ENCODE measurements around the gene UBXN10. TPM values are rescaled to one million over a fixed set of nuclear protein-coding genes. Genes with fewer than 3 reads are reported as not detected.

Gene UBXN10
- polyA plus RNA-seq, 1 donor (not counting 4 experiments of a cell fraction or from before 2014, with no cell fraction given) = 0.05 TPM

DNA sequence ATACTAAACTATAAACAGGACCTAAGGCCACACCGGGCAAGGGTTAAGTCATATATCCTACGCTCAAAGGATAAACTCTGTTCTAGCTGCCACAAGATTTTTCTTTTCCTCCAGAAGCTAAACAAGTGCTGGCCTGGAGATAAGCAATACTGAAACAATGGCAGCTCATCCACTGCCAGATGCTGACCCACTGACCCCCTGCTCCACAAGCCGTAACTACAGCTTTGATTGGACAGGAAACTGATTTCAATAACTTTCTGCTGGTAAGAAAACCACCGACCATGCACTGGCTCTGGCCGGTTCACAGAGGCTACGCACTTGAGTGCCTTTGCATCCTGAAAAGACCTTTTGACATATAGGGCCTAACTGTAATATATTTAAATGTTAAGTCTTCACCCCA, 51.8 kb downstream of the UBXN10 start:
- FAIRE-seq = no peak
- H3K27me3 ChIP-seq (ENCODE audit: control insufficient read depth, extremely low read depth, insufficient read depth, low read length) = peaks cover 4% of the 10 kb centered on the region

DNA sequence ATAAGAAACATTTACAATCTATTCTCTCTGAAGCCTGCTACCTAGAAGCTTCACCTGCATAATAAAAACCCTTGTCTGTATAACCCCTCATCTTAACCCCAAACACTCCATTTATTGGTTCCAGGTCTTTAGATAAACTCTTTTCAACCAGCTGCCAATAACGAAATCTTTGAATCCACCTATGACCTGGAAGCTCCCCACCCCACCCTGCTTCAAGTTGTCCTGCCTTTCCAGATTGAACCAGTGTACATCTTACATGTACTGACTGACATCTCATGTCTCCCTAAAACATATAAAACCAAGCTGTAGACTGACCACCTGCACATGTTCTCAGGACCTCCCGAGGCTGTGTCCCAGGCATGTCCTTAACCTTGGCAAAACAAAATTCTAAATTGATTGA, 54.1 kb downstream of the UBXN10 start:
- Histone ChIP-seq H3K4me2 (ENCODE audit: control insufficient read depth, extremely low read depth, insufficient read depth, low read depth, low read length) (no peak overlapping the region), H3K4me1 (ENCODE audit: control insufficient read depth, extremely low read depth, insufficient read depth, low read length) (no peaks in the 10 kb centered on the region), H3K36me3 (ENCODE audit: control insufficient read depth in 2 of 2, extremely low read depth in 1 of 2, insufficient read depth in 2 of 2, low read length in 2 of 2) (no peaks in the 10 kb centered on the region), H3K9me3 (ENCODE audit: control insufficient read depth, low read depth, low read length) (no peaks in the 10 kb centered on the region), H3K79me2 (ENCODE audit: control insufficient read depth, insufficient read depth, low read length) (no peaks in the 10 kb centered on the region), H3K9ac (ENCODE audit: control insufficient read depth, extremely low read depth, insufficient read depth, low read length) (no peak overlapping the region), H4K20me1 (ENCODE audit: control insufficient read depth, extremely low read depth, insufficient read depth, low read length) (no peaks in the 10 kb centered on the region), H3K27me3 (ENCODE audit: control insufficient read depth, extremely low read depth, insufficient read depth, low read length) (peaks cover 9% of the 10 kb centered on the region), H3K4me3 (ENCODE audit: control insufficient read depth in 2 of 3, extremely low read depth in 1 of 3, insufficient read depth in 2 of 3, low read depth in 1 of 3, low read length in 3 of 3) (no peak overlapping the region), H3K9me1 (ENCODE audit: control insufficient read depth, extremely low read depth, insufficient read depth, low read length) (no peaks in the 10 kb centered on the region), H2AFZ (ENCODE audit: control insufficient read depth, low read length) (no peak overlapping the region), H3K27ac (ENCODE audit: control insufficient read depth, insufficient read depth, low read length) (no peak overlapping the region)
- dilution Hi-C loops (cut with MboI; ENCODE audit: extremely low pct_ligation_motif_present, low sequenced_read_pairs) = no loop called here
- TF ChIP-seq EZH2 (IDR thresholded peaks at IDR 0.05; ENCODE audit: low read length) = no peak
- no peak for DNase-seq (ENCODE audit: low read depth, low spot score)
- FAIRE-seq = no peak

More for the DNA sequence above, 51.8 kb downstream of the UBXN10 start:
- Histone ChIP-seq H3K4me2 (ENCODE audit: control insufficient read depth, extremely low read depth, insufficient read depth, low read depth, low read length) (no peak overlapping the region), H3K9me3 (ENCODE audit: control insufficient read depth, low read depth, low read length) (no peaks in the 10 kb centered on the region), H3K27ac (ENCODE audit: control insufficient read depth, insufficient read depth, low read length) (no peak overlapping the region), H3K4me3 (ENCODE audit: control insufficient read depth in 2 of 3, extremely low read depth in 1 of 3, insufficient read depth in 2 of 3, low read depth in 1 of 3, low read length in 3 of 3) (no peak overlapping the region), H3K9ac (ENCODE audit: control insufficient read depth, extremely low read depth, insufficient read depth, low read length) (no peak overlapping the region), H2AFZ (ENCODE audit: control insufficient read depth, low read length) (no peak overlapping the region), H4K20me1 (ENCODE audit: control insufficient read depth, extremely low read depth, insufficient read depth, low read length) (no peaks in the 10 kb centered on the region), H3K4me1 (ENCODE audit: control insufficient read depth, extremely low read depth, insufficient read depth, low read length) (peaks cover 15% of the 10 kb centered on the region), H3K36me3 (ENCODE audit: control insufficient read depth in 2 of 2, extremely low read depth in 1 of 2, insufficient read depth in 2 of 2, low read length in 2 of 2) (no peaks in the 10 kb centered on the region), H3K9me1 (ENCODE audit: control insufficient read depth, extremely low read depth, insufficient read depth, low read length) (no peaks in the 10 kb centered on the region), H3K79me2 (ENCODE audit: control insufficient read depth, insufficient read depth, low read length) (no peaks in the 10 kb centered on the region)
- no peak for TF ChIP-seq EZH2 (IDR thresholded peaks at IDR 0.05; ENCODE audit: low read length)
- TF ChIP-seq, protein P1, sequence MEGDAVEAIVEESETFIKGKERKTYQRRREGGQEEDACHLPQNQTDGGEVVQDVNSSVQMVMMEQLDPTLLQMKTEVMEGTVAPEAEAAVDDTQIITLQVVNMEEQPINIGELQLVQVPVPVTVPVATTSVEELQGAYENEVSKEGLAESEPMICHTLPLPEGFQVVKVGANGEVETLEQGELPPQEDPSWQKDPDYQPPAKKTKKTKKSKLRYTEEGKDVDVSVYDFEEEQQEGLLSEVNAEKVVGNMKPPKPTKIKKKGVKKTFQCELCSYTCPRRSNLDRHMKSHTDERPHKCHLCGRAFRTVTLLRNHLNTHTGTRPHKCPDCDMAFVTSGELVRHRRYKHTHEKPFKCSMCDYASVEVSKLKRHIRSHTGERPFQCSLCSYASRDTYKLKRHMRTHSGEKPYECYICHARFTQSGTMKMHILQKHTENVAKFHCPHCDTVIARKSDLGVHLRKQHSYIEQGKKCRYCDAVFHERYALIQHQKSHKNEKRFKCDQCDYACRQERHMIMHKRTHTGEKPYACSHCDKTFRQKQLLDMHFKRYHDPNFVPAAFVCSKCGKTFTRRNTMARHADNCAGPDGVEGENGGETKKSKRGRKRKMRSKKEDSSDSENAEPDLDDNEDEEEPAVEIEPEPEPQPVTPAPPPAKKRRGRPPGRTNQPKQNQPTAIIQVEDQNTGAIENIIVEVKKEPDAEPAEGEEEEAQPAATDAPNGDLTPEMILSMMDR (optimal IDR thresholded peaks at IDR 0.05 in 1 of 3, IDR thresholded peaks at IDR 0.05 in 1 of 3, conservative IDR thresholded peaks at IDR 0.05 in 1 of 3; ENCODE audit: extremely low read depth in 1 of 3, insufficient read depth in 2 of 3, low read length in 3 of 3) = no peak
- dilution Hi-C loops (cut with MboI; ENCODE audit: extremely low pct_ligation_motif_present, low sequenced_read_pairs) = no loop called here
- no peak for DNase-seq (ENCODE audit: low read depth, low spot score)

DNA sequence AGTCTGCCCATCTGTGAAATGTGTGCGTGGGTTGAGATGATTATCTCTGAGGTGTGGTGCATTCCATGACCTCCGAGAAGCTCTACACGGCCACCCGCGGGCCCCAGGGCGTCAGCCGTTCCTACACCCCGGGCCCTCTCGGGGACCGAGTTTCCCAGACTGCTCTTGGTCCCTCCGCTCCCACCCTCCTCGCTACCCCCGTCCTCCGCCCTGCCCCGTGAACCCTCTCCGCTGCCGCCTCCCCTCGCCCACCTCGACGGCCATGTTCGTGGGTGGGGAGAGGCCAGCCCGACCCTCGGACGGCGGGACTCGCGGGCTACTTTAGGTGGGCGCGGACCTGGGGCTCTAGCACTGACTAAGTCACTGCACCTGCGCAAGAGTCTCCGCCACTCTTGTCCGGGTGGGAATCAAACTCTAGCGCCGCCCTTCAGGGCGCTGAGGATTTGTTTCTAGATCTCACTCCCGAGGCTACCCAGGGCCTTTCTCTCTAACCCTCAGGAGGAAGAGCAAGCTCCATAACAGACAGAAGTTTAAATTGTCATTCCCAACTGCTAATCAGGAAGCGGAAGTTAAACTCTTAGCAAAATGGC, 57.1 kb downstream of the UBXN10 start:
- DNase-seq (ENCODE audit: low read depth, low spot score) (no peak), FAIRE-seq (no peak)
- Histone ChIP-seq H3K79me2 (ENCODE audit: control insufficient read depth, insufficient read depth, low read length) (no peaks in the 10 kb centered on the region), H3K27me3 (ENCODE audit: control insufficient read depth, extremely low read depth, insufficient read depth, low read length) (peaks cover 9% of the 10 kb centered on the region), H3K9me3 (ENCODE audit: control insufficient read depth, low read depth, low read length) (no peaks in the 10 kb centered on the region), H2AFZ (ENCODE audit: control insufficient read depth, low read length) (no peak overlapping the region), H3K4me1 (ENCODE audit: control insufficient read depth, extremely low read depth, insufficient read depth, low read length) (no peaks in the 10 kb centered on the region), H4K20me1 (ENCODE audit: control insufficient read depth, extremely low read depth, insufficient read depth, low read length) (no peaks in the 10 kb centered on the region), H3K9me1 (ENCODE audit: control insufficient read depth, extremely low read depth, insufficient read depth, low read length) (no peaks in the 10 kb centered on the region), H3K4me2 (ENCODE audit: control insufficient read depth, extremely low read depth, insufficient read depth, low read depth, low read length) (no peak overlapping the region), H3K4me3 (ENCODE audit: control insufficient read depth in 2 of 3, extremely low read depth in 1 of 3, insufficient read depth in 2 of 3, low read depth in 1 of 3, low read length in 3 of 3) (no peak overlapping the region), H3K9ac (ENCODE audit: control insufficient read depth, extremely low read depth, insufficient read depth, low read length) (no peak overlapping the region), H3K36me3 (ENCODE audit: control insufficient read depth in 2 of 2, extremely low read depth in 1 of 2, insufficient read depth in 2 of 2, low read length in 2 of 2) (no peaks in the 10 kb centered on the region), H3K27ac (ENCODE audit: control insufficient read depth, insufficient read depth, low read length) (no peak overlapping the region)
- no peak for TF ChIP-seq EZH2 (IDR thresholded peaks at IDR 0.05; ENCODE audit: low read length)
- TF ChIP-seq, protein P1 (optimal IDR thresholded peaks at IDR 0.05 in 1 of 3, IDR thresholded peaks at IDR 0.05 in 1 of 3, conservative IDR thresholded peaks at IDR 0.05 in 1 of 3; ENCODE audit: extremely low read depth in 1 of 3, insufficient read depth in 2 of 3, low read length in 3 of 3) = no peak
- dilution Hi-C loops (cut with MboI; ENCODE audit: extremely low pct_ligation_motif_present, low sequenced_read_pairs) = no loop called here
